Activated CD4-positive, alpha-beta T cell treated with anti-CD3 and anti-CD28 coated beads for 36 hours (primary cell): Measurements from ENCODE around the gene CEP350. TPM values are rescaled to one million over a fixed set of nuclear protein-coding genes. Genes with fewer than 3 reads are reported as not detected.
"Not testable (repeated sequence)": the region's sequence is repeated elsewhere in the genome, so short reads cannot be mapped to it uniquely, and the experiment has no call there.

Source experiments
- ATAC-seq: fragments of 200-7000 bp; cut with Tn5 transposase; one replicate; pipeline ENCODE4 v1.10.0; 2021; ENCODE audit warnings: mild to moderate bottlenecking, moderate library complexity
- CTCF ChIA-PET: fragments of 350-600 bp; sonication (Branson Sonifier 250); formaldehyde crosslinking; loops from one replicate; lab custom pipeline; 2021; ENCODE audit warnings: antibody characterized with exemption; lab: Charles Lee
- POLR2A ChIA-PET: fragments of 350-600 bp; sonication (Branson Sonifier 250); formaldehyde crosslinking; loops from one replicate; lab custom pipeline; 2021; ENCODE audit warnings: antibody characterized with exemption, inconsistent platforms; lab: Charles Lee
- DNase-seq: peaks from one replicate; pipeline ENCODE4 v3.0.0-alpha.2; 2020
- H3K27ac Mint-ChIP-seq: one replicate; pipeline ENCODE4 v1.8.0; 2021; ENCODE audit warnings: mixed read lengths
- H3K27me3 Mint-ChIP-seq: one replicate; pipeline ENCODE4 v1.8.0; 2021; ENCODE audit warnings: mixed read lengths
- H3K36me3 Mint-ChIP-seq: one replicate; pipeline ENCODE4 v1.8.0; 2021; ENCODE audit warnings: low read depth, mixed read lengths
- H3K4me1 Mint-ChIP-seq: one replicate; pipeline ENCODE4 v1.8.0; 2021; ENCODE audit warnings: mixed read lengths
- H3K4me3 Mint-ChIP-seq: one replicate; pipeline ENCODE4 v1.8.0; 2021; ENCODE audit warnings: mild to moderate bottlenecking, moderate library complexity, mixed read lengths
- H3K9me3 Mint-ChIP-seq: one replicate; pipeline ENCODE4 v1.8.0; 2021; ENCODE audit warnings: low read depth, mixed read lengths
- intact Hi-C, 2 experiments: fragments of 100-400 bp; cut with DNase I in 1 of 2; cut with micrococcal nuclease in 1 of 2; formaldehyde crosslinking; loops; one replicate each; pipeline versions ENCODE4 v1.14.2 to v1.15.1; 2022 to 2024; cut with DNase I, micrococcal nuclease
- total RNA-seq, 2 experiments: library from RNA; stranded (reverse); gene quantifications; one replicate each; pipeline ENCODE4 v1.2.3, GENCODE V29; 2021

Gene CEP350
- total RNA-seq, 2 experiments from 2014 or later = 38.2 to 42.1 TPM

DNA sequence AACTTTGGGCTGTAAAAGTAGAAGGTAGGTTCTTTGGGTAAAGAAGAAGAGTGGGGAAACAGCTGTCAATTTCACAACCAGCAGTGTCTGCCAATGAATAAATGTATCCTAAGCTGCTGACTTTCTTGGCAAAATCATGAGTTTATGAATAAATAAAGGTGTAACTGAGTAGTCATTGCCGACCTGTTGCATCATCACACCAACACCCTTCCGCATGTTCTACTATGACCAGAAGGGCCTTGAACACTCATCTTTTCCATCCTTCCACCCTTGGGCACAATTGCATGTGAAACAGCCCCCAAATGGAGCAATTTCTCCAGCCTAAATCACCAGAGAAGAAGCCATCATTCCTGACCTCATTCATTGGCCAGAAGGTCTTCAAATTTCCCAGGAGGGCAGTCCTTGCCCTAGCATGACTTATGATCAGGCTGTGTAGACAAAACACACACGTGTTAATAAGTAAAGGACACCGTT is 168.9 kb downstream of the CEP350 start:
- DNase-seq (peak; percentile 30), ATAC-seq (no peak)
- POLR2A ChIA-PET = interaction anchor here (0.6 kb wide), 1 partner anchor 253 kb away, joined by 4 read pairs; no protein-coding TSS in a partner anchor
- Mint-ChIP-seq H3K4me1 (peaks cover 11% of the 10 kb centered on the region), H3K36me3 (no peaks in the 10 kb centered on the region), H3K4me3 (no peak overlapping the region), H3K9me3 (no peaks in the 10 kb centered on the region), H3K27ac (no peak overlapping the region), H3K27me3 (no peaks in the 10 kb centered on the region)
- CTCF ChIA-PET = interaction anchor here (1.2 kb wide), 1 partner anchor 56 kb away, joined by 4 read pairs; no protein-coding TSS in a partner anchor
- intact Hi-C loops = no loop called here

DNA sequence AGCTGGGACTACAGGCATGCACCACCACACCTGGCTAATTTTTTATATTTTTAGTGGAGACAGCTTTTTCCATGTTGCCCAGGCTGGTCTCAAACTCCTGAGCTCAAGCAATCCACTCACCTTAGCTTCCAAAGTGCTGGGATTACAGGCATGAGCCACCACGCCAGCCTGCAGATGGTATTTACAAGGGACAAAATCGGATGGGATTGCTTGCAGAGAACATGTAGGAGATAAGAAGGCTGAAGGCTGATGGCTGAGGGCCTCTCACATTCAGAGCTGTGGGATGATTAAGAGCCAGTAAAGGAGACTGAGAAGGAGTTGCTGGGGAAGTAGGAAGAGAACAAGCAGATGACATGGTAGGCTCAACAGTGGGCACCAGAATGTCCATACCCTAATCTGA is 176.0 kb downstream of the CEP350 start:
- Mint-ChIP-seq H3K4me1 (peaks cover 16% of the 10 kb centered on the region), H3K27me3 (peaks cover 13% of the 10 kb centered on the region), H3K9me3 (no peaks in the 10 kb centered on the region), H3K4me3 (no peak overlapping the region), H3K27ac (no peak overlapping the region), H3K36me3 (no peaks in the 10 kb centered on the region)
- DNase-seq = no peak
- ATAC-seq = no peak
- intact Hi-C loops = no loop called here
- CTCF ChIA-PET = no interaction called here
- POLR2A ChIA-PET = no interaction called here

DNA sequence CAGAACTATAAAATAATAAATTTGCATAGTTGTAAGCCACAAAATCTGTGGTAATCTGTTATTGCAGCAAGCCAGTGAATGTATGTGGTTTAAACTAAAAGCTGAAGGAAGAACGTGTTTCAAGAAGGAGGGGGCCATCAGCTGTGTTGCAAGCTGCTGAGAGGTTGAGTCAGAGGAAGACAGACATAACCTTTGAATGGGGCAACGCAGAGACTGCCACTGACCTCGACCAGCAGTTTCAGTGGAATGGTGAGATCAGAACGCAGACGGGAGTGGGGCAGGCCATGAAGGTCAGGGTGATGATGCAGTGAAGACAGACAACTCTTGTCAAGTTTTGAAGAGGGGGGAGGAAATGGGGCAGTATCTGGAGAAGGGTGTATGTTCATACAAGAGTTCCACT is 176.9 kb downstream of the CEP350 start:
- POLR2A ChIA-PET = no interaction called here
- no peaks in the 10 kb centered on the region for H3K36me3 Mint-ChIP-seq
- DNase-seq (peak; percentile 60), ATAC-seq (peak; percentile 79)
- intact Hi-C loops = no loop called here
- H3K27me3 Mint-ChIP-seq = peaks cover 18% of the 10 kb centered on the region
- H3K4me1 Mint-ChIP-seq = peaks cover 12% of the 10 kb centered on the region
- peak overlapping the region; percentile 5 for H3K27ac Mint-ChIP-seq
- H3K4me3 Mint-ChIP-seq = no peak overlapping the region
- H3K9me3 Mint-ChIP-seq = peaks cover 1% of the 10 kb centered on the region
- CTCF ChIA-PET = no interaction called here

DNA sequence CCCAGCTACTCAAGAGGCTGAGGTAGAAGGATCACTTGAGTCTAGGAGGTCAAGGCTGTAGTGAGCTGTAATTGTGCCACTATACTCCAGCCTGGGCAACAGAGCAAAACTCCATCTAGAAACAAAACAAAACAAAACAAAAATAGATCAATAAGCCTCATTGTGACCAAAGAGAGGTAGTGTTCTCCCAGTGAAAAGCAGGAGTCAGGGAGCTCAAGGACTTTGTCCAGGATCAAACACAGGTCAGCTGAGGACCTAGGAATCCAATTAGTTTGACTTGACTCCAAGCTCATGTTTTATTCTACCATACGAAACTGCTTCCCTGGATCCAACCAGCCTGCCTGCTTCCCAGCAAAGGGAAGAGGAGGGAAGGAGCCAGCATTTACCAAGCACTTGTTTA is 178.6 kb downstream of the CEP350 start:
- no peak overlapping the region for H3K27ac Mint-ChIP-seq
- POLR2A ChIA-PET = no interaction called here
- DNase-seq (no peak), ATAC-seq (no peak)
- CTCF ChIA-PET = interaction anchor here (0.6 to 1.3 kb wide), 2 partner anchors 47 to 337 kb away, joined by 3 to 7 read pairs; no protein-coding TSS in a partner anchor
- peaks cover 25% of the 10 kb centered on the region for H3K27me3 Mint-ChIP-seq
- H3K4me3 Mint-ChIP-seq = no peak overlapping the region
- peaks cover 5% of the 10 kb centered on the region for H3K4me1 Mint-ChIP-seq
- no peaks in the 10 kb centered on the region for H3K36me3 Mint-ChIP-seq
- intact Hi-C loops = no loop called here
- H3K9me3 Mint-ChIP-seq = peaks cover 6% of the 10 kb centered on the region

DNA sequence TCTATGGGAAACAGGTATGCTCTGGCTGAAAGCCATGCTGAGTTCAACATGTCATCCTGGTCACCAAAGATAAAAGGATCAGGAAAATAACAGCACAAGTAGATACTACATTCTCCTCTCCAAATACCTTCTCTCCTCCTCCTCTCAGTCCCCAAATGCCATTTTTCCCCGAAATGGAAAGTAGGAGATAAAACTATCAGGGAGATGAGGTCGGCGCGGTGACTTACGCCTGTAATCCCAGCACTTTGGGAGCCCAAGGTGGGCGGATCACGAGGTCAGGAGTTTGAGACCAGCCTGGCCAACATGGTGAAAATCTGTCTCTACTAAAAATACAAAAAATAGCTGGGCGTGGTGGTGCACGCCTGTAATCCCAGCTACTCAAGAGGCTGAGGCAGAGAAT is 179.1 kb downstream of the CEP350 start:
- H3K36me3 Mint-ChIP-seq, H3K27ac Mint-ChIP-seq, DNase-seq, intact Hi-C loops, H3K9me3 Mint-ChIP-seq, H3K4me3 Mint-ChIP-seq, POLR2A ChIA-PET, ATAC-seq, H3K4me1 Mint-ChIP-seq: not testable (repeated sequence)
- H3K27me3 Mint-ChIP-seq = peaks cover 25% of the 10 kb centered on the region
- CTCF ChIA-PET = interaction anchor here (0.6 kb wide), 1 partner anchor 338 kb away, joined by 7 read pairs; no protein-coding TSS in a partner anchor

DNA sequence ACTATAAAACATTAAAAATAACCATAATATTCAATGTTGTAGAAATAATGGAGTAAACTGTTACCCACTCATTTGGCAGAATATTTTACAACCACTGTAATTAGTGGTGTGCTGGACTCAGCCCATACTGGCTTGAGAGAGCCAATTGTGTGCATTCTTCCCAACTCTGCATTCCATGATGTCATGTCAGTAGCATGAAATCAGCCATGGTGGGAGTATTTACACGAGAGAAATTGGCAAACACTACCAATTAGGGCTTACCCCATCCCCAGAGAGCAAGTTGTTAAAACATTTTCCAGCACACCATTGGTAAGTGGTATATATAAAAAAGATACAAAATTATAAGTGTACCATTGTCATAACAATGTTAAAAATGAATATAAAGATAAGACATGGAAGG is 180.9 kb downstream of the CEP350 start:
- ATAC-seq = no peak
- no peak for DNase-seq
- Mint-ChIP-seq H3K27me3 (peaks cover 25% of the 10 kb centered on the region), H3K27ac (no peak overlapping the region), H3K4me3 (no peak overlapping the region), H3K4me1 (peaks cover 5% of the 10 kb centered on the region), H3K9me3 (peaks cover 6% of the 10 kb centered on the region), H3K36me3 (no peaks in the 10 kb centered on the region)
- intact Hi-C loops = no loop called here
- CTCF ChIA-PET = no interaction called here
- POLR2A ChIA-PET = no interaction called here

DNA sequence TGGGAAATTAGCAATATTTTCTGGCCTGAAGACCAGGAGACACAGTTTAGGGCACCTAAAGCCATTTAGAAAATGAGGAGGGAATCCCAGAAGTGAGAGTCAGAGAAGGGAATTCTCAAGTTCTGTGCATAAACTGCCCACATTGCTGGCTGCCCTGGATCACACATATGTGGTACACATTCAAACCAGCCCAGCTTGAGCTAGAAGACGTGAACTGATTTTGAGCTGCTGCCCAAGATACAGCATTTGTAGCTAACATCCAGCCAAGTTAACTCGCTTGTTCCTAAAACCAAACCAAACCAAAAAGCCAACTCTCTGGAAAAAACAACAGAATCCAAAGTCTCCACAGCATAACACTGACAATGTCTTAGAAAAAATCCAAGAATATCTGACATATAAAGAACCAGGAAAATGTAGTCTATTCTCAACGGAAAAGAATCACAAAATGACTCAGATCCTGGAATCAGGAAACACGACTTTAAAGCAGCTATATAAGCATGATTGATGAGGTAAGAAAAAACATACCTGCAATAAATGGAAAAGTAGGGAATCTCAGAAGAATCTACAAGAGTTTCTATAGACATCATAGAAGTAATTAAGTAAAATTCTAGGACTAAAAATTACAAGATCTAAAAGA is 181.8 kb downstream of the CEP350 start:
- no peaks in the 10 kb centered on the region for H3K36me3 Mint-ChIP-seq
- H3K4me1 Mint-ChIP-seq = peaks cover 5% of the 10 kb centered on the region
- peaks cover 6% of the 10 kb centered on the region for H3K9me3 Mint-ChIP-seq
- no peak overlapping the region for H3K4me3 Mint-ChIP-seq
- ATAC-seq = no peak
- CTCF ChIA-PET = interaction anchor here (0.6 to 0.7 kb wide), 2 partner anchors 42 to 228 kb away, joined by 3 read pairs; no protein-coding TSS in a partner anchor
- H3K27ac Mint-ChIP-seq = no peak overlapping the region
- no peak for DNase-seq
- intact Hi-C loops = no loop called here
- POLR2A ChIA-PET = no interaction called here
- peaks cover 22% of the 10 kb centered on the region for H3K27me3 Mint-ChIP-seq

DNA sequence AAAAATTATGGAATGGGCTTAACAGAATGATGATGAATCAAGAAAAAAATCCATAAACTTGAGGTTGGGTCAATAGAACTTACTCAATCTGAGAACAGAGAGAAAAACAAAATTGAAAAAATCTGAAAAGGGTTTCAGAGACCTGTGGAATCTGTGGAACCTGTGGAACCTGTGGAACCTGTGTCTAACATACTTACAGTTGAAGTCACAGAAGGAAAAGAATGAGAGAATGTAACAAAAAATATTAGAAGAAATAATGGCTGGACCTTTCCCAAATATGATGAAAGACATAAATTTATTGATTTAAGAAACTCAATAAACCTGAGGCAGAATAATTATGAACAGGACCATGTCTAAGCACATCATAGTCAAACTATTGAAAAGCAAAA is 182.4 kb downstream of the CEP350 start:
- Mint-ChIP-seq H3K27ac (no peak overlapping the region), H3K27me3 (peaks cover 17% of the 10 kb centered on the region), H3K9me3 (peaks cover 6% of the 10 kb centered on the region), H3K4me3 (no peak overlapping the region), H3K36me3 (no peaks in the 10 kb centered on the region), H3K4me1 (peaks cover under 1% of the 10 kb centered on the region)
- DNase-seq (no peak), ATAC-seq (no peak)
- intact Hi-C loops = no loop called here
- ChIA-PET CTCF (interaction anchor here (0.6 to 0.7 kb wide), 2 partner anchors 42 to 228 kb away, joined by 3 read pairs; no protein-coding TSS in a partner anchor), POLR2A (no interaction called here)

DNA sequence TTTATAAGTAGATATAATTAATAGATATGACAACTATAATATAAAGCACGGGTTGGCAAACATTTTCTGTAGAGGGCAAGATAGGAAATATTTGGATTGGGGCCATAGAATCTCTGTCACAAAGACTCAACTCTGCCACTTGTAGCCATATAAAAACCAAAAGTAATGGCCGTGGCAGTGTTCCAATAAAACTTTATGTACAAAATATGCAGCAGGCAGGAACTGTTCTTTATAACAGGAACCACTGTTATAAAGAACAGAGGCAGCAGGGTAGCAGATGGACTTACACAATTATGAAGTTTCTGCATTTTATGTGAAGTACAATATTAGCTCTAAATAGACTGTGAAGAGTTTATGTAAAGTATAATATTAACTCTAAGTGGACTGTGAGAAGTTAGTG is 183.2 kb downstream of the CEP350 start:
- Mint-ChIP-seq H3K4me1 (no peaks in the 10 kb centered on the region), H3K36me3 (no peaks in the 10 kb centered on the region), H3K27me3 (peaks cover 15% of the 10 kb centered on the region), H3K9me3 (peaks cover 6% of the 10 kb centered on the region), H3K27ac (no peak overlapping the region), H3K4me3 (no peak overlapping the region)
- POLR2A ChIA-PET = no interaction called here
- CTCF ChIA-PET = interaction anchor here (0.7 kb wide), 1 partner anchor 26 kb away, joined by 3 read pairs; no protein-coding TSS in a partner anchor
- no peak for DNase-seq
- ATAC-seq = no peak
- intact Hi-C loops = no loop called here

DNA sequence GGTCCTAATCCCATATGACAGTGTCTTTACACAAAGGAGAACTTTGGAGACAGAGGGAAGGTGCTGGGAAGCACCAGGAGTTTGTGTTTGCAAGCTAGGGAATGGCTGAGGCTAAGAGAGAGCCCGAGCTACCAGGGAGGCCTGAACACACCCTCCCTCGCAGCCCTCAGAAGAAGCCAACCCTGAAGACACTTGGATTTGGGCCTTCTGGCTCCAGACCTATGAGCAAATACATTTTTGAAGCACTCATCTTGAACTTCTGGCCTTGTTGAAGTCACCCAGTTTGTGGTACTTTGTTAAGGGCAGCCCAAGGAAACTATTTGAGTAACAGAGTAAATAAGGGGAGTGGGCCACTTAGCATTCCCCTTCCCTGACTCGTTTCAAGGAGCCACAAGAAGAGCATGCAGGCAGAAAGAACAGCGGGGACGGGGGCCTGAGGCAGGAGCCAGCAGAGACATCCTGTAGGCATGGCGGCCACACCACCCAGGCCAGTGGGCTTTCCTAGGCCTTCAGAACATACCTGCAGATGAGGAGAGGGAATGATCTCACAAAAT is 186.8 kb downstream of the CEP350 start:
- Mint-ChIP-seq H3K9me3 (peaks cover 6% of the 10 kb centered on the region), H3K4me3 (no peak overlapping the region), H3K27ac (no peak overlapping the region), H3K27me3 (peaks cover 8% of the 10 kb centered on the region), H3K36me3 (no peaks in the 10 kb centered on the region), H3K4me1 (no peaks in the 10 kb centered on the region)
- no peak for DNase-seq
- ChIA-PET CTCF (no interaction called here), POLR2A (no interaction called here)
- ATAC-seq = no peak
- intact Hi-C loops = no loop called here

DNA sequence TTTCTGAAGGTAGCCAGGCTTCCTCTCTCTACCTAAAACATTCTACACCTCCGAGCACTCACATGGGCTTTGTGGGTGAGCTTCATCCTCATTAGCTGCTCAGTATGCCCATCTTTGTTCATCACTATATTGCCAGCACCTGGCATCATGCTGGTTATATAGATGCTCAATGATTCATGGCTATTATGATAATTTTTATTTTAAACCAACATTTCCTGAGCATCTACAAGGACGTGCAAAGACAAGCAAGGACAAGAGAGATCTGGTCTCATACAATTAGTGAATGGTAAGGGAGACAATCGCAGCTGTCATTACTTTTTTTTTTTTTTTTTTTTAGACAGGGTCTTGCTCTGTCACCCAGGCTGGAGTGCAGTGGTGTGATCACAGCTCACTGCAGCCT is 188.7 kb downstream of the CEP350 start:
- no peak overlapping the region for H3K27ac Mint-ChIP-seq
- ChIA-PET POLR2A (no interaction called here), CTCF (interaction anchor here (1.0 to 1.8 kb wide), 3 partner anchors 15 to 36 kb away, joined by 3 to 5 read pairs (median 3); no protein-coding TSS in a partner anchor)
- no peaks in the 10 kb centered on the region for H3K4me1 Mint-ChIP-seq
- ATAC-seq = no peak
- H3K27me3 Mint-ChIP-seq = no peaks in the 10 kb centered on the region
- H3K9me3 Mint-ChIP-seq = no peaks in the 10 kb centered on the region
- H3K36me3 Mint-ChIP-seq = no peaks in the 10 kb centered on the region
- DNase-seq = no peak
- intact Hi-C loops = no loop called here
- no peak overlapping the region for H3K4me3 Mint-ChIP-seq
